Loucy (cell line): ENCODE data around the gene GASK1A.

Source experiments
- H2AFZ ChIP-seq: fragments of 200-600 bp; sonication (generic); 2 replicates; pipeline ENCODE4 v1.6.0; 2016; ENCODE audit warnings: antibody characterized with exemption, mild to moderate bottlenecking, low read length, moderate library complexity
- H3F3A ChIP-seq: fragments of 200-600 bp; 2 replicates; pipeline ENCODE4 v1.6.0; 2016; ENCODE audit warnings: antibody characterized with exemption, low read depth, mild to moderate bottlenecking
- H3K27me3 ChIP-seq: fragments of 200-600 bp; sonication (generic); 2 replicates; pipeline ENCODE4 v1.6.1; 2014; ENCODE audit warnings: low read length, mild to moderate bottlenecking; ENCODE audit not compliant: insufficient read depth, poor library complexity, severe bottlenecking
- H3K36me3 ChIP-seq: fragments of 200-600 bp; sonication (generic); 2 replicates; pipeline ENCODE4 v1.6.1; 2016; ENCODE audit warnings: low read length; ENCODE audit not compliant: insufficient read depth
- H3K4me1 ChIP-seq: fragments of 200-600 bp; sonication (generic); 2 replicates; pipeline ENCODE4 v1.5.1; 2014; ENCODE audit warnings: low read length, mild to moderate bottlenecking; ENCODE audit not compliant: insufficient read depth, poor library complexity, severe bottlenecking
- H3K4me2 ChIP-seq: fragments of 200-600 bp; sonication (generic); 2 replicates; pipeline ENCODE4 v1.6.0; 2014; ENCODE audit warnings: antibody characterized with exemption, low read length, low read depth, mild to moderate bottlenecking; ENCODE audit not compliant: poor library complexity, severe bottlenecking
- H3K4me3 ChIP-seq: fragments of 200-600 bp; sonication (generic); 2 replicates; pipeline ENCODE4 v1.5.1; 2014; ENCODE audit warnings: low read length, mild to moderate bottlenecking, mixed read lengths; ENCODE audit not compliant: poor library complexity, severe bottlenecking
- H3K79me2 ChIP-seq: fragments of 200-600 bp; sonication (generic); 2 replicates; pipeline ENCODE4 v1.6.1; 2014; ENCODE audit warnings: low read length; ENCODE audit not compliant: insufficient read depth
- H3K9ac ChIP-seq: fragments of 200-600 bp; sonication (generic); 2 replicates; pipeline ENCODE4 v1.6.0; 2014; ENCODE audit warnings: mild to moderate bottlenecking, low read depth, low read length, moderate library complexity; ENCODE audit not compliant: poor library complexity, severe bottlenecking
- H3K9me2 ChIP-seq: fragments of 200-600 bp; sonication (generic); replicated peaks from 2 replicates; pipeline ENCODE4 v1.6.1; 2016; ENCODE audit warnings: low read depth, low read length, mixed read lengths
- H3K9me3 ChIP-seq: fragments of 200-600 bp; sonication (generic); 2 replicates; pipeline ENCODE4 v1.6.1; 2014; ENCODE audit warnings: mild to moderate bottlenecking, antibody characterized with exemption, low read length, low read depth; ENCODE audit not compliant: insufficient read depth
- H4K20me1 ChIP-seq: fragments of 200-600 bp; sonication (generic); 2 replicates; pipeline ENCODE4 v1.6.0; 2014; ENCODE audit warnings: antibody characterized with exemption, low read length, mild to moderate bottlenecking; ENCODE audit not compliant: insufficient read depth, poor library complexity, severe bottlenecking
- CTCF ChIP-seq: fragments of 200-600 bp; sonication (generic); conservative IDR thresholded peaks from 2 replicates; pipeline ENCODE4 v1.5.1; 2014; ENCODE audit warnings: mild to moderate bottlenecking, antibody characterized with exemption, low read length
- EZH2phosphoT487 ChIP-seq: fragments of 200-600 bp; IDR thresholded peaks from 2 replicates; pipeline ENCODE4 v1.6.1; 2018; ENCODE audit warnings: antibody characterized with exemption, mild to moderate bottlenecking, moderate library complexity, borderline replicate concordance

GASK1A gene

DNA sequence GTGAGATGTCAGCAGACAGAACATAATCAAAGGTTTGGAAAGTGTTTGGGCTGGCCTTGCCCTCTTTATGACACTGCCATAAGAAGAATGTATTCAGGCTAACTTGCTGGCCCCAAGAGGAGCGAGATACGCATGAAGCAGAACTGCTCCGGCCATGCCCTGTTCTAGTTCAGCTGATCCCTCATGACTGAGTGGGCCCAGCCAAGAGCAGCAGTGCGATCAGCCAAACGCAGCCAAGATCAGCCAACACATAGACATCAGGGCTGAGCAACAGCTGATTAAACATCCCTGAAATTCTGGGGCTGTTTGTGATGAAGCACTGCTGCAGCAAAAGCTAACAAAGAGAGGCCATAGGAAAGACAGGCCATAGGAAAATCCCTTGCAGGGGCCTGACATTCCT lies 102.7 kb downstream of the GASK1A start:
- Histone ChIP-seq H3K36me3 (peaks cover 18% of the 10 kb centered on the region; the same call in 1 of the 2 replicates), H3K9ac (no peak overlapping the region), H4K20me1 (no peaks in the 10 kb centered on the region), H3K4me3 (no peak overlapping the region), H3K27me3 (no peaks in the 10 kb centered on the region), H3F3A (no peaks in the 10 kb centered on the region), H2AFZ (no peak overlapping the region), H3K4me1 (peaks cover 5% of the 10 kb centered on the region), H3K79me2 (no peaks in the 10 kb centered on the region), H3K9me3 (no peaks in the 10 kb centered on the region), H3K4me2 (no peak overlapping the region), H3K9me2 (no peaks in the 10 kb centered on the region)
- TF ChIP-seq EZH2phosphoT487 (no peak), CTCF (no peak)

GRCh38 chr3:43082457-43082856 lies 103.3 kb downstream of the GASK1A start:
- H3K9me2 ChIP-seq = no peaks in the 10 kb centered on the region
- no peak overlapping the region for H2AFZ ChIP-seq
- peaks cover 18% of the 10 kb centered on the region; the same call in 1 of the 2 replicates for H3K36me3 ChIP-seq
- no peak for TF ChIP-seq EZH2phosphoT487
- TF ChIP-seq CTCF = no peak
- no peak overlapping the region for H3K4me2 ChIP-seq
- no peaks in the 10 kb centered on the region for H3K9me3 ChIP-seq
- no peak overlapping the region for H3K4me3 ChIP-seq
- H3K9ac ChIP-seq = no peak overlapping the region
- no peaks in the 10 kb centered on the region for H3K27me3 ChIP-seq
- H4K20me1 ChIP-seq = no peaks in the 10 kb centered on the region
- no peaks in the 10 kb centered on the region for H3F3A ChIP-seq
- H3K79me2 ChIP-seq = no peaks in the 10 kb centered on the region
- H3K4me1 ChIP-seq = peaks cover 6% of the 10 kb centered on the region

DNA sequence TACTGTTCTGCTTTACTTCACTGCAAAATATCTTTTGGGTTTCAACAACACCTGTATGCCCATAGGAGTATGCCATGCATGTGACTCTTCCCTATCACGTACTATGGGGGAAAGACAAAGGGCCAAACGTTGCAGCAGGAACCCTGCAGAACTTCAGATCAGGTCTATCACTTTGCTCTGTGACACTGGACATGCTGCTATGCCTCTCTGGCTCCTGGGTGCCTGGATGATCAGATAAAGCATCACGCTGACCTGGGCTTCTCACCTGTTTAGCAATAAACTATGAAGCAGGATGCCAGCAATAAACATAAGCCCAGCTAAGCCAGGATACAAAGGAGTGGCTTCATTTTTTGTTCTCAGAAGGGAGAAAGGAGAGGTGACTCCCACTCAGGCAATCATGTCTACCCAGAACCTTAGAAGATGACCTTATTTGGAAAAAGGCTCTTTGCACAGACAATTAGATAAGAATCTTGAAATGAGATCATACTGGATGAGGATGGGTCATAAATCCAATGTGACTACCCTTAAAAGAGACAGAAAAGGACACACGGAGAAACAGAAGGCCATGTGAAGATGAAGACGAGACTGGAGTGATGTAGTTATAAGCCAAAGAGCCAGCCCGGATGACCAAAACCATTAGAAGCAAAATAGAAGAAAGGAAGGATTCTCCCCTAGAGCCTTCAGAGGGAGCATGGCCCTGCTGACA lies 107.5 kb downstream of the GASK1A start:
- H3K4me3 ChIP-seq = no peak overlapping the region
- H4K20me1 ChIP-seq = no peaks in the 10 kb centered on the region
- H3F3A ChIP-seq = no peaks in the 10 kb centered on the region
- H3K4me1 ChIP-seq = peaks cover 6% of the 10 kb centered on the region
- TF ChIP-seq CTCF (no peak), EZH2phosphoT487 (no peak)
- H3K36me3 ChIP-seq = no peaks in the 10 kb centered on the region
- no peaks in the 10 kb centered on the region for H3K9me3 ChIP-seq
- H3K4me2 ChIP-seq = no peak overlapping the region
- H3K79me2 ChIP-seq = no peaks in the 10 kb centered on the region
- no peaks in the 10 kb centered on the region for H3K9me2 ChIP-seq
- H3K9ac ChIP-seq = no peak overlapping the region
- H2AFZ ChIP-seq = no peak overlapping the region
- H3K27me3 ChIP-seq = no peaks in the 10 kb centered on the region
